ENCODE measurements around the gene LRRN3. TPM values are rescaled to one million over a fixed set of nuclear protein-coding genes. Genes with fewer than 3 reads are reported as not detected.

The LRRN3 gene
- polyA plus RNA-seq, 1 of the 3 experiments (the other 2 are of a cell fraction) = 2.1 TPM

DNA sequence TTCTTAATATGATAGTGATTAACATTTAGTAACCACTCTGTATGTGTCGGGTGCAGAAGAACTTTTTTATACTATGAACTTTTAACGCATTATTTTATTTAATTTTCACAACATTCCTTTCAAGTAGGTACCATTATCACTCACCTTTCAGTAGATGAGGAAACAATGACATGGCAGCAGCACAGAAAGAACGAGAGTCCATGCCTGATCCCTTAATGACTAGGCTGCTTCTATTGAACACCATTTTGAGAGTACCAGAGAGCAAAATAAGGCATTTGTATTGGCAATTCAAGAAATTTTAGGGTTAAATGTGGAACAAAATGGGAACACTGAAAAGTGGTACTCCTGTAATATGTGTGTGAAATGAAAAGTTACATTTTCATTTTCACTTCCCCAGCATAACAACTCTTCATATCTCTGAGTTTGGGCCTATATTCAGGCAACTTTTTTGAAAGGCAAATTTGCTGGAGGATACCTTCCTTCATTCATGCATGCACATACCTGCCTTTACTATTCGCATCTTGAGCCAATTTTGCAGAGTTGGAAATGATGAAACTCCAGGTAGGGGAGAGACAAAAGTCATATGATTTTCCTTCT lies 12.8 kb downstream of the LRRN3 start:
- Histone ChIP-seq H3K4me2 (no peak overlapping the region), H2AFZ (ENCODE audit: low read depth) (no peak overlapping the region), H3K9me2 (no peaks in the 10 kb centered on the region), H3K27ac (ENCODE audit: low read depth in 2 of 2, low read length in 1 of 2) (no peak overlapping the region; a peak in 2 of 4 replicates), H3K4me3 (ENCODE audit: low read depth in 2 of 2, low read length in 1 of 2) (no peak overlapping the region), H3K9ac (no peak overlapping the region), H4K20me1 (ENCODE audit: insufficient read depth) (no peaks in the 10 kb centered on the region), H3K36me3 (replicated peaks in 1 of 2; ENCODE audit: control insufficient read depth in 1 of 2, insufficient read depth in 2 of 2, low read length in 1 of 2) (peaks cover 0 to 29% of the 10 kb centered on the region in 2 experiments), H3K27me3 (ENCODE audit: insufficient read depth) (no peaks in the 10 kb centered on the region), H3F3A (replicated peaks; ENCODE audit: insufficient read depth) (no peaks in the 10 kb centered on the region), H3K4me1 (ENCODE audit: control insufficient read depth in 1 of 2, insufficient read depth in 2 of 2, low read depth in 1 of 2, low read length in 1 of 2) (peaks cover 17 to 50% of the 10 kb centered on the region in 2 experiments), H3K9me3 (no peaks in the 10 kb centered on the region), H3K79me2 (ENCODE audit: insufficient read depth) (no peaks in the 10 kb centered on the region)
- ChIA-PET CTCF (interaction anchor here (1.3 kb wide), 1 partner anchor 17 kb away, joined by 4 read pairs; no protein-coding TSS in a partner anchor), POLR2A (no interaction called here)
- no peak for DNase-seq
- TF ChIP-seq, protein P1, sequence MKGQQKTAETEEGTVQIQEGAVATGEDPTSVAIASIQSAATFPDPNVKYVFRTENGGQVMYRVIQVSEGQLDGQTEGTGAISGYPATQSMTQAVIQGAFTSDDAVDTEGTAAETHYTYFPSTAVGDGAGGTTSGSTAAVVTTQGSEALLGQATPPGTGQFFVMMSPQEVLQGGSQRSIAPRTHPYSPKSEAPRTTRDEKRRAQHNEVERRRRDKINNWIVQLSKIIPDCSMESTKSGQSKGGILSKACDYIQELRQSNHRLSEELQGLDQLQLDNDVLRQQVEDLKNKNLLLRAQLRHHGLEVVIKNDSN (IDR thresholded peaks at IDR 0.05; ENCODE audit: borderline replicate concordance, low read depth) = no peak
- TF ChIP-seq JUND (IDR thresholded peaks at IDR 0.05) (no peak), GABPA (IDR thresholded peaks at IDR 0.05; ENCODE audit: low read depth) (no peak), ELF1 (IDR thresholded peaks at IDR 0.05) (no peak)
- TF ChIP-seq, protein P2, sequence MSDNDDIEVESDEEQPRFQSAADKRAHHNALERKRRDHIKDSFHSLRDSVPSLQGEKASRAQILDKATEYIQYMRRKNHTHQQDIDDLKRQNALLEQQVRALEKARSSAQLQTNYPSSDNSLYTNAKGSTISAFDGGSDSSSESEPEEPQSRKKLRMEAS (IDR thresholded peaks at IDR 0.05; ENCODE audit: low read depth) = no peak
- 92% methylated on average over 4 of the region's 4 CpGs for WGBS (ENCODE audit: low lambda C conversion rate)

DNA sequence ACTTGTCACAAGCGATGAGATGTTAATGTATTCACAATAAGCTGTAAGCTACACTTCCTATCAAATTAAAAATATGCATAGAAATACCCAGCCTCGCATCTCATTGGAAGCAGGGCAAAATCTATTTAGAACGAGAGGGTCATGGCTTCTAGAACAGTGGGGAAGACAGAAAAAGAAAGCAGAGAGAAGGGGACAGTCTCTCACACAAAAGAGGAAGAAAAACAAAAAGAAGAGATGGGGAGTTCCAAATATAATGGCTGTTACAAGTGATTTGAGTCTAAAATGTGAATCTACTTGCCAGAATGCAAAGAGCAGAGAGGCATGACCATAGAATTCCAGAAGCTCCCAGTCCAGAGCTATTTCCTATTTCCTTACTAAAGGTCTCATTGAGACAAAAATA lies 13.8 kb downstream of the LRRN3 start:
- Histone ChIP-seq H3K79me2 (ENCODE audit: insufficient read depth) (no peaks in the 10 kb centered on the region), H4K20me1 (ENCODE audit: insufficient read depth) (no peaks in the 10 kb centered on the region), H3F3A (replicated peaks; ENCODE audit: insufficient read depth) (no peaks in the 10 kb centered on the region), H3K9ac (no peak overlapping the region), H3K4me3 (ENCODE audit: low read depth in 2 of 2, low read length in 1 of 2) (no peak overlapping the region), H3K9me3 (no peaks in the 10 kb centered on the region), H2AFZ (ENCODE audit: low read depth) (no peak overlapping the region), H3K27ac (ENCODE audit: low read depth in 2 of 2, low read length in 1 of 2) (peak overlapping the region in 1 of 2 experiments; percentile 43; a peak in 2 of 4 replicates), H3K36me3 (replicated peaks in 1 of 2; ENCODE audit: control insufficient read depth in 1 of 2, insufficient read depth in 2 of 2, low read length in 1 of 2) (peaks cover 0 to 29% of the 10 kb centered on the region in 2 experiments), H3K27me3 (ENCODE audit: insufficient read depth) (no peaks in the 10 kb centered on the region), H3K9me2 (no peaks in the 10 kb centered on the region), H3K4me2 (no peak overlapping the region), H3K4me1 (ENCODE audit: control insufficient read depth in 1 of 2, insufficient read depth in 2 of 2, low read depth in 1 of 2, low read length in 1 of 2) (peaks cover 20 to 55% of the 10 kb centered on the region in 2 experiments)
- WGBS (ENCODE audit: low lambda C conversion rate) = 93% methylated on average over 3 of the region's 3 CpGs
- CTCF ChIA-PET = interaction anchor here (0.7 to 1.3 kb wide), 2 partner anchors 16 to 146 kb away, joined by 3 to 4 read pairs; no protein-coding TSS in a partner anchor
- POLR2A ChIA-PET = interaction anchor here (0.6 kb wide), 1 partner anchor 202 kb away, joined by 3 read pairs; no protein-coding TSS in a partner anchor
- TF ChIP-seq TAF1 (IDR thresholded peaks at IDR 0.05; ENCODE audit: borderline replicate concordance, low read depth, low read length) (no peak), FOSL2 (IDR thresholded peaks at IDR 0.05; ENCODE audit: borderline replicate concordance, low read depth) (no peak), GATA2 (CRISPR knock-in tag; IDR thresholded peaks at IDR 0.05) (no peak), RCOR1 (IDR thresholded peaks at IDR 0.05; ENCODE audit: low read length) (no peak), FOXJ3 (CRISPR knock-in tag; IDR thresholded peaks at IDR 0.05) (no peak), FOXM1 (IDR thresholded peaks at IDR 0.05; ENCODE audit: low read depth) (no peak), TCF12 (IDR thresholded peaks at IDR 0.05) (no peak), CHD2 (IDR thresholded peaks at IDR 0.05; ENCODE audit: low read length, partially characterized antibody) (no peak), EP300 (IDR thresholded peaks at IDR 0.05; ENCODE audit: borderline replicate concordance in 1 of 2, low read depth in 1 of 2, low read length in 1 of 2) (no peak), GABPA (IDR thresholded peaks at IDR 0.05; ENCODE audit: low read depth) (no peak), RFX5 (IDR thresholded peaks at IDR 0.05; ENCODE audit: low read length) (no peak), NFIC (IDR thresholded peaks at IDR 0.05; ENCODE audit: borderline replicate concordance) (no peak), MXI1 (IDR thresholded peaks at IDR 0.05; ENCODE audit: low read depth, low read length) (no peak)
- TF ChIP-seq, protein P3, sequence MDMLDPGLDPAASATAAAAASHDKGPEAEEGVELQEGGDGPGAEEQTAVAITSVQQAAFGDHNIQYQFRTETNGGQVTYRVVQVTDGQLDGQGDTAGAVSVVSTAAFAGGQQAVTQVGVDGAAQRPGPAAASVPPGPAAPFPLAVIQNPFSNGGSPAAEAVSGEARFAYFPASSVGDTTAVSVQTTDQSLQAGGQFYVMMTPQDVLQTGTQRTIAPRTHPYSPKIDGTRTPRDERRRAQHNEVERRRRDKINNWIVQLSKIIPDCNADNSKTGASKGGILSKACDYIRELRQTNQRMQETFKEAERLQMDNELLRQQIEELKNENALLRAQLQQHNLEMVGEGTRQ (IDR thresholded peaks at IDR 0.05; ENCODE audit: borderline replicate concordance, low read depth, low read length) = no peak
- TF ChIP-seq, protein P4, sequence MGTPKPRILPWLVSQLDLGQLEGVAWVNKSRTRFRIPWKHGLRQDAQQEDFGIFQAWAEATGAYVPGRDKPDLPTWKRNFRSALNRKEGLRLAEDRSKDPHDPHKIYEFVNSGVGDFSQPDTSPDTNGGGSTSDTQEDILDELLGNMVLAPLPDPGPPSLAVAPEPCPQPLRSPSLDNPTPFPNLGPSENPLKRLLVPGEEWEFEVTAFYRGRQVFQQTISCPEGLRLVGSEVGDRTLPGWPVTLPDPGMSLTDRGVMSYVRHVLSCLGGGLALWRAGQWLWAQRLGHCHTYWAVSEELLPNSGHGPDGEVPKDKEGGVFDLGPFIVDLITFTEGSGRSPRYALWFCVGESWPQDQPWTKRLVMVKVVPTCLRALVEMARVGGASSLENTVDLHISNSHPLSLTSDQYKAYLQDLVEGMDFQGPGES (IDR thresholded peaks at IDR 0.05; ENCODE audit: low read depth, low read length) = no peak
- TF ChIP-seq, protein P5, sequence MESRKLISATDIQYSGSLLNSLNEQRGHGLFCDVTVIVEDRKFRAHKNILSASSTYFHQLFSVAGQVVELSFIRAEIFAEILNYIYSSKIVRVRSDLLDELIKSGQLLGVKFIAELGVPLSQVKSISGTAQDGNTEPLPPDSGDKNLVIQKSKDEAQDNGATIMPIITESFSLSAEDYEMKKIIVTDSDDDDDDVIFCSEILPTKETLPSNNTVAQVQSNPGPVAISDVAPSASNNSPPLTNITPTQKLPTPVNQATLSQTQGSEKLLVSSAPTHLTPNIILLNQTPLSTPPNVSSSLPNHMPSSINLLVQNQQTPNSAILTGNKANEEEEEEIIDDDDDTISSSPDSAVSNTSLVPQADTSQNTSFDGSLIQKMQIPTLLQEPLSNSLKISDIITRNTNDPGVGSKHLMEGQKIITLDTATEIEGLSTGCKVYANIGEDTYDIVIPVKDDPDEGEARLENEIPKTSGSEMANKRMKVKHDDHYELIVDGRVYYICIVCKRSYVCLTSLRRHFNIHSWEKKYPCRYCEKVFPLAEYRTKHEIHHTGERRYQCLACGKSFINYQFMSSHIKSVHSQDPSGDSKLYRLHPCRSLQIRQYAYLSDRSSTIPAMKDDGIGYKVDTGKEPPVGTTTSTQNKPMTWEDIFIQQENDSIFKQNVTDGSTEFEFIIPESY (IDR thresholded peaks at IDR 0.05; ENCODE audit: borderline replicate concordance, low read depth) = no peak
- TF ChIP-seq, protein P1 (IDR thresholded peaks at IDR 0.05; ENCODE audit: borderline replicate concordance, low read depth) = no peak
- DNase-seq = no peak

Measured in SK-N-SH (cell line).